Calu3 (cell line): ENCODE measurements around the gene PLSCR1. TPM values are rescaled to one million over a fixed set of nuclear protein-coding genes. Genes with fewer than 3 reads are reported as not detected.

Experiments used
- BruUV-seq: library from RNA; stranded (reverse); fragments of 400-500 nt; replicated peaks from 2 replicates; lab custom pipeline; 2021; lab: Mats Ljungman, UMichigan
- CTCF ChIA-PET: fragments of 300-600 bp; sonication (Branson Sonifier 250); formaldehyde crosslinking; loops from one replicate; lab custom pipeline; 2022; ENCODE audit warnings: antibody characterized with exemption; lab: Charles Lee
- DNase-seq: peaks from one replicate; pipeline ENCODE4 v3.0.0; 2022
- H3K27ac Mint-ChIP-seq: one replicate; pipeline ENCODE4 v1.8.0; 2022; ENCODE audit warnings: mixed read lengths; ENCODE audit not compliant: unreplicated experiment
- H3K27me3 Mint-ChIP-seq: one replicate; pipeline ENCODE4 v1.8.0; 2022; ENCODE audit warnings: mixed read lengths; ENCODE audit not compliant: unreplicated experiment
- H3K36me3 Mint-ChIP-seq: one replicate; pipeline ENCODE4 v1.8.0; 2022; ENCODE audit warnings: mild to moderate bottlenecking, moderate library complexity, mixed read lengths; ENCODE audit not compliant: insufficient read depth, unreplicated experiment
- H3K4me1 Mint-ChIP-seq: one replicate; pipeline ENCODE4 v1.8.0; 2022; ENCODE audit warnings: mild to moderate bottlenecking, low read depth, mixed read lengths; ENCODE audit not compliant: unreplicated experiment
- H3K4me3 Mint-ChIP-seq: one replicate; pipeline ENCODE4 v1.8.0; 2022; ENCODE audit warnings: mild to moderate bottlenecking, low read depth, moderate library complexity, mixed read lengths; ENCODE audit not compliant: unreplicated experiment
- H3K9me3 Mint-ChIP-seq: one replicate; pipeline ENCODE4 v1.8.0; 2022; ENCODE audit warnings: low read depth, mixed read lengths; ENCODE audit not compliant: unreplicated experiment
- intact Hi-C: fragments of 100-400 bp; cut with micrococcal nuclease; formaldehyde crosslinking; loops from one replicate; pipeline ENCODE4 v1.10.0; 2022; ENCODE audit not compliant: unreplicated experiment
- total RNA-seq: library from RNA; stranded (reverse); gene quantifications from 2 replicates; pipeline ENCODE4 v1.2.3, GENCODE V29; 2022
- TF ChIP-seq, protein P1 (sequence below): fragments of 200-600 bp; IDR thresholded peaks from one replicate; pipeline ENCODE4 v1.8.0; 2022; ENCODE audit warnings: antibody characterized with exemption; ENCODE audit not compliant: unreplicated experiment

The PLSCR1 gene
- total RNA-seq, 1 experiment from 2014 or later: 887 TPM

DNA sequence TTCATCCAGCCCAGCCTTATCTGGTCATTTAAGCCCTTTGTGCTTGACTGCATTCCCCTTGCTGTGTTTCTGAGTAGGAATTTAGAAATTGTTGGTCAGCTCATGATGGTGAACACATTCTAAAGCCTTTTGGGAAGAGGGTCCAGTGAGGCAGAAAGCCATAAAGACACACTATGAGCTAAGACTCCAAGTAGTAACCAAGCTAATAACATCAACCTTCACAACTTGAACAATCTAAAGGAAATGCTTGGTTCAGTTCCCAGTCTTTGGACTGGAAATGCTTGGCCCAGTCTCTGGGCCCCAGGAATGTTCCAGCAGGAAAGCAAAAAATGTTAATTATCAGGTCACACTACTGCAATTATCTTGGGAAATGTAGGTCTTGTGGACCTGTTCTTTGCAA is 7.7 kb downstream of the PLSCR1 start:
- TF ChIP-seq, protein P1, sequence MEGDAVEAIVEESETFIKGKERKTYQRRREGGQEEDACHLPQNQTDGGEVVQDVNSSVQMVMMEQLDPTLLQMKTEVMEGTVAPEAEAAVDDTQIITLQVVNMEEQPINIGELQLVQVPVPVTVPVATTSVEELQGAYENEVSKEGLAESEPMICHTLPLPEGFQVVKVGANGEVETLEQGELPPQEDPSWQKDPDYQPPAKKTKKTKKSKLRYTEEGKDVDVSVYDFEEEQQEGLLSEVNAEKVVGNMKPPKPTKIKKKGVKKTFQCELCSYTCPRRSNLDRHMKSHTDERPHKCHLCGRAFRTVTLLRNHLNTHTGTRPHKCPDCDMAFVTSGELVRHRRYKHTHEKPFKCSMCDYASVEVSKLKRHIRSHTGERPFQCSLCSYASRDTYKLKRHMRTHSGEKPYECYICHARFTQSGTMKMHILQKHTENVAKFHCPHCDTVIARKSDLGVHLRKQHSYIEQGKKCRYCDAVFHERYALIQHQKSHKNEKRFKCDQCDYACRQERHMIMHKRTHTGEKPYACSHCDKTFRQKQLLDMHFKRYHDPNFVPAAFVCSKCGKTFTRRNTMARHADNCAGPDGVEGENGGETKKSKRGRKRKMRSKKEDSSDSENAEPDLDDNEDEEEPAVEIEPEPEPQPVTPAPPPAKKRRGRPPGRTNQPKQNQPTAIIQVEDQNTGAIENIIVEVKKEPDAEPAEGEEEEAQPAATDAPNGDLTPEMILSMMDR: no peak
- Mint-ChIP-seq H3K4me1 (peaks cover 69% of the 10 kb centered on the region), H3K36me3 (peaks cover 89% of the 10 kb centered on the region), H3K27me3 (no peaks in the 10 kb centered on the region), H3K4me3 (peak overlapping the region; percentile 57), H3K9me3 (no peaks in the 10 kb centered on the region), H3K27ac (peak overlapping the region; percentile 74)
- DNase-seq: no peak
- BruUV-seq: no TSS peak
- intact Hi-C loops: no loop called here
- CTCF ChIA-PET: interaction anchor here (0.6 to 1.0 kb wide), 2 partner anchors 21 to 23 kb away, joined by 3 read pairs; no protein-coding TSS in a partner anchor

DNA sequence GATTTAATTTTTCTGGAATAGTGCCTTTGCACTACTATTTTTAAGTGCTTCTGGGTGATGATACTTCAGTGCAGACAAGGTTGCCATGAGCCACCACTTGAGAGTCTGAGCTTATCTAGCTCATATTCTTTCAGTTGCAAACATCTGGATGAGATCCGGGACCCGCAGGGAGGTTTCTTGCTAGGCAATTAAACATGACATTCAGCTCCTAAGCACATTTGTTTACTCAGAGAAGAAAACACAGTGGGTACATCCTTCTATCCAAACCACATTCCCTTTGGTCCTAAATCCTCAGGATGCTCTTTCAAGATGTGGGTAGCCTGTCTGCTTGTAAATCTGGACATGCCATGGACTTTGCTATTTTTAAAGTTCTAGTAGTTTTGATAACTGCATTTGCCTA is 12.0 kb downstream of the PLSCR1 start:
- peaks cover 55% of the 10 kb centered on the region for H3K4me1 Mint-ChIP-seq
- DNase-seq: no peak
- peaks cover 86% of the 10 kb centered on the region for H3K36me3 Mint-ChIP-seq
- BruUV-seq: no TSS peak
- CTCF ChIA-PET: interaction anchor here (1.2 kb wide), 1 partner anchor 11 kb away, joined by 3 read pairs; no protein-coding TSS in a partner anchor
- TF ChIP-seq, protein P1: no peak
- H3K9me3 Mint-ChIP-seq: no peaks in the 10 kb centered on the region
- intact Hi-C loops: no loop called here
- H3K27me3 Mint-ChIP-seq: no peaks in the 10 kb centered on the region
- peak overlapping the region; percentile 43 for H3K27ac Mint-ChIP-seq
- no peak overlapping the region for H3K4me3 Mint-ChIP-seq

DNA sequence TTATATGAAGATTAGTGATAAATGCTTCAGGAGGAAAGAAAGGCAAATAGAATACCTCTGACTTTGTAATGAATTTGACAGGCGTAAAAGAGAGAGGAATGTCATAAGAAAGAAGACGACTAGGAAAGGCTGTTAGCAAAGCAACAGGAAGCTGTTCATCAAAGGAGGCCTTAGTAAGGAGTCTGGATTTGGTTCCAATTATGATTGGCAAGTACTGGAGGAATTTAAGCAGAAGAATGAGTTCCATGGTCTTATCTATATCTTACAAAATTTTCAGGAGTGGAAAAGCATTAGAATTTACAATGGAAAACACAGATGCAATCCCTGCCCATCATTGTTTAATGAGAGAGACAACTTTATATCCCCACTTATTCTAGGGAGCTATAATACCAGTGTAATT is 13.8 kb downstream of the PLSCR1 start:
- no peak for DNase-seq
- H3K4me1 Mint-ChIP-seq: peaks cover 44% of the 10 kb centered on the region
- H3K27me3 Mint-ChIP-seq: no peaks in the 10 kb centered on the region
- H3K9me3 Mint-ChIP-seq: no peaks in the 10 kb centered on the region
- TF ChIP-seq, protein P1: no peak
- peak overlapping the region; percentile 11 for H3K27ac Mint-ChIP-seq
- no peak overlapping the region for H3K4me3 Mint-ChIP-seq
- H3K36me3 Mint-ChIP-seq: peaks cover 91% of the 10 kb centered on the region
- CTCF ChIA-PET: interaction anchor here (1.5 to 1.6 kb wide), 2 partner anchors 10 to 13 kb away, joined by 3 to 4 read pairs; no protein-coding TSS in a partner anchor
- BruUV-seq: no TSS peak
- intact Hi-C loops: no loop called here

DNA sequence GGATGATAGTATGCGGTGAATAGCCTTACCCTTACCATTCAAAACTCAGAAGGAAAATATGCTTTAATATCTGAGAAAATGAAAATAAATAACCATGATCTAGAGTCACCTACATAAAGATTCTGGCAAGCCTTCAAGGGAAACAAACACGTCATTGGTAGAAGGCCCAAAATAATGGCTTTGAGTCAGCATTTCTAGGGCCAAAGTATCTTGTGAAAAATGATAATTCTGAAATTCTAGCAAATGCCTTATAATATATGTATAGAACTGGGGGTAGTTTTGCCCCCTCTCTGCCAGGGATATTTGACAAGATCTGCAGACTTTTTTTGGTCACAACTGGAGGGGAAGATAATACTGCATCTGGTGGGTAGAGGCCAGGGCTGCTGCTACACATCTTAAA is 15.4 kb downstream of the PLSCR1 start:
- TF ChIP-seq, protein P1: no peak
- DNase-seq: no peak
- Mint-ChIP-seq H3K27me3 (no peaks in the 10 kb centered on the region), H3K27ac (peak overlapping the region; percentile 41), H3K9me3 (no peaks in the 10 kb centered on the region), H3K4me3 (no peak overlapping the region), H3K36me3 (peaks cover 89% of the 10 kb centered on the region), H3K4me1 (peaks cover 28% of the 10 kb centered on the region)
- BruUV-seq: no TSS peak
- CTCF ChIA-PET: interaction anchor here (0.7 to 1.6 kb wide), 2 partner anchors 12 to 1074 kb away, joined by 3 read pairs; no protein-coding TSS in a partner anchor
- intact Hi-C loops: loop anchor here (2.0 kb wide), 1 partner anchor 14 kb away; no protein-coding TSS in a partner anchor
